Psoas muscle (tissue), 8 donors: Measurements from ENCODE around the gene MPDZ. TPM values are rescaled to one million over a fixed set of nuclear protein-coding genes. Genes with fewer than 3 reads are reported as not detected.

ENCODE experiments used
- ATAC-seq, 4 donors: fragments of 200-7000 bp; cut with Tn5 transposase; one replicate each; pipeline ENCODE4 v1.9.1; 2020; ENCODE audit warnings: moderate library complexity in 3 of 4, mild to moderate bottlenecking in 2 of 4
- DNase-seq, 2 donors: peaks; one replicate each; pipeline ENCODE4 v3.0.0-alpha.2; 2020
- H3K27ac ChIP-seq: fragments of 200-600 bp; one replicate; pipeline ENCODE4 v1.8.0; 2022
- H3K27me3 ChIP-seq, 3 donors: fragments of 200-600 bp in 1 of 3; one replicate each; pipeline versions ENCODE4 v1.6.1 to v1.8.0; 2013 to 2022; ENCODE audit warnings: low read length in 2 of 3, mild to moderate bottlenecking in 2 of 3, moderate library complexity in 1 of 3; ENCODE audit not compliant: insufficient read depth in 3 of 3
- H3K36me3 ChIP-seq, 2 donors: fragments of 200-600 bp in 1 of 2; one replicate each; pipeline versions ENCODE4 v1.6.1 to v1.8.0; 2013 to 2022; ENCODE audit warnings: low read depth in 1 of 2, mild to moderate bottlenecking in 1 of 2, moderate library complexity in 1 of 2; ENCODE audit not compliant: insufficient read depth in 1 of 2
- H3K4me1 ChIP-seq: fragments of 200-600 bp; one replicate; pipeline ENCODE4 v1.8.0; 2022
- H3K4me3 ChIP-seq: fragments of 200-600 bp; one replicate; pipeline ENCODE4 v1.8.0; 2022; ENCODE audit warnings: mild to moderate bottlenecking
- H3K9me3 ChIP-seq: fragments of 200-600 bp; one replicate; pipeline ENCODE4 v1.8.0; 2022
- CTCF ChIP-seq: fragments of 200-600 bp; IDR thresholded peaks from one replicate; pipeline ENCODE4 v1.8.0; 2022; ENCODE audit warnings: antibody characterized with exemption
- WGBS, 3 donors: extraction: QIAGEN DNeasy Blood & Tissue Kit; methylation state at CpG; one replicate each; pipeline versions ENCODE4 v1.1.6 to v1.1.7; 2013; 5-methylcytosine and 5-hydroxymethylcytosine counted together
- intact Hi-C, 2 donors: fragments of 100-400 bp; cut with DNase I; formaldehyde crosslinking; loops; one replicate each; pipeline versions ENCODE4 v1.11.0 to v1.14.2; 2022
- polyA plus RNA-seq, 3 donors: library from polyadenylated mRNA; stranded (reverse); fragments of 200-250 nt; gene quantifications; one replicate each; pipeline ENCODE4 v1.2.3, GENCODE V29; 2013
- total RNA-seq, 4 donors: library from RNA; stranded (reverse); fragmentation: NEBNext Ultra II Directional in 2 of 4; extraction: Animal tissue kit (Norgen Biotek cat#: 25700) in 2 of 4; gene quantifications; one replicate each; pipeline versions ENCODE4 v1.2.1 to v1.2.4, GENCODE V29; 2021 to 2023
- donor health status: healthy with polysubstance abuse.
- donor health status: DM: no; HTN: no; CAD: no; lungs with moderate emphysema.
- donor health status: Bipolar disorder and iron deficiency.
- donor health status: healthy.
- donor health status: DM: yes; HTN: yes; CAD: no.
- donor health status: DM: no; HTN: no; CAD: no.
- donor health status: DM: no; HTN: no; CAD: no.
- donor health status: DM: yes; HTN: yes; CAD: no.

The MPDZ gene
- total and polyA plus RNA-seq, 7 donors = 9.3 to 42.8 (median 23.1) TPM

- no peak for DNase-seq
- H3K27ac ChIP-seq = no peak overlapping the region
- no peaks in the 10 kb centered on the region for H3K27me3 ChIP-seq
- H3K4me1 ChIP-seq = no peaks in the 10 kb centered on the region
- WGBS, 3 donors = 94 to 96% (median 94%) methylated on average over 9 of the region's 9 CpGs
- H3K4me3 ChIP-seq = no peak overlapping the region
- no peak for ATAC-seq
- H3K9me3 ChIP-seq = no peaks in the 10 kb centered on the region
- H3K36me3 ChIP-seq = peaks cover 8 to 96% of the 10 kb centered on the region in 2 donors
- intact Hi-C loops = loop anchor here in 1 of 2 donors (2.0 kb wide), 1 partner anchor 14 kb away; no protein-coding TSS in a partner anchor
- TF ChIP-seq CTCF = no peak
Observed at GRCh38 chr9:13122756-13123369, 156.6 kb downstream of the MPDZ start.

- no peak for TF ChIP-seq CTCF
- Histone ChIP-seq H3K36me3 (peaks cover 8 to 84% of the 10 kb centered on the region in 2 donors), H3K27me3 (no peaks in the 10 kb centered on the region), H3K4me1 (no peaks in the 10 kb centered on the region), H3K4me3 (no peak overlapping the region), H3K27ac (no peak overlapping the region), H3K9me3 (no peaks in the 10 kb centered on the region)
- DNase-seq = no peak
- 91 to 94% (median 94%) methylated on average over 2 of the region's 2 CpGs for WGBS, 3 donors
- no peak for ATAC-seq
- intact Hi-C loops = no loop called here
Observed at GRCh38 chr9:13118313-13118712, 161.2 kb downstream of the MPDZ start.

- Histone ChIP-seq H3K4me3 (no peak overlapping the region), H3K27ac (no peak overlapping the region), H3K27me3 (no peaks in the 10 kb centered on the region), H3K9me3 (no peaks in the 10 kb centered on the region), H3K36me3 (peaks cover 8 to 84% of the 10 kb centered on the region in 2 donors), H3K4me1 (no peaks in the 10 kb centered on the region)
- WGBS, 3 donors = 90 to 96% (median 93%) methylated on average over 2 of the region's 2 CpGs
- no peak for ATAC-seq
- intact Hi-C loops = no loop called here
- TF ChIP-seq CTCF = no peak
- DNase-seq = no peak
Observed at GRCh38 chr9:13116292-13116691, 163.2 kb downstream of the MPDZ start.

- DNase-seq (no peak), ATAC-seq (no peak)
- Histone ChIP-seq H3K27ac (no peak overlapping the region), H3K4me1 (peaks cover 3% of the 10 kb centered on the region), H3K4me3 (no peak overlapping the region), H3K9me3 (no peaks in the 10 kb centered on the region), H3K27me3 (no peaks in the 10 kb centered on the region), H3K36me3 (peaks cover 5 to 84% of the 10 kb centered on the region in 2 donors)
- 69 to 85% (median 75%) methylated on average over 1 of the region's 1 CpG for WGBS, 3 donors
- TF ChIP-seq CTCF = no peak
- intact Hi-C loops = no loop called here
Observed at GRCh38 chr9:13113751-13114150, 165.7 kb downstream of the MPDZ start.

GRCh38 chr9:13113216-13113615 lies 166.3 kb downstream of the MPDZ start:
- intact Hi-C loops = no loop called here
- WGBS, 3 donors = 64 to 77% (median 67%) methylated on average over 3 of the region's 3 CpGs
- H3K27ac ChIP-seq = no peak overlapping the region
- peaks cover 3% of the 10 kb centered on the region for H3K4me1 ChIP-seq
- no peaks in the 10 kb centered on the region for H3K27me3 ChIP-seq
- peaks cover 5 to 84% of the 10 kb centered on the region in 2 donors for H3K36me3 ChIP-seq
- no peaks in the 10 kb centered on the region for H3K9me3 ChIP-seq
- no peak overlapping the region for H3K4me3 ChIP-seq
- no peak for TF ChIP-seq CTCF
- ATAC-seq = no peak
- DNase-seq = no peak
